Stimulated activated naive CD4-positive, alpha-beta T cell (primary cell): ENCODE data around the gene IL36A.

Source experiments
- DNase-seq, 6 experiments: peaks; one replicate each; lab custom pipeline; 2025; lab: John Stamatoyannopoulos, UW

The IL36A gene

DNA sequence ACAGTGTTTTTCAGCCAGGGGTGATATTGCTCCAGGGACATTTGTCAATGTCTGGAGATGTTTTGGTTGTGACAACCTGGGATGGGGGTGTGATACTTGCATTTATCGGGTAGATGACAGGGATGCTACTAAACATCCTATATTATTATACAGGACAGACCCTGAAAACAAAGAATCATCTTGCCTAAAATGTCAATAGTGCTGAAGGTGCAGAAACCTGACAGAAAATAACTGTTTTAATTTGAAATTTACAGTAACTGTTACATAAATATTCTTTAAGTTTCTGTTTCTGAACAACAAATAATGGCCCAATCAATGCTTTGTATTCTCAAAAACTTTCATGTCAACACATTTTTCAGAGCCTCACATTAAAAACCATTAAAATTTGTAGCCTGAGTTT, 2.0 kb downstream of the IL36A start:
- no peak for DNase-seq

DNA sequence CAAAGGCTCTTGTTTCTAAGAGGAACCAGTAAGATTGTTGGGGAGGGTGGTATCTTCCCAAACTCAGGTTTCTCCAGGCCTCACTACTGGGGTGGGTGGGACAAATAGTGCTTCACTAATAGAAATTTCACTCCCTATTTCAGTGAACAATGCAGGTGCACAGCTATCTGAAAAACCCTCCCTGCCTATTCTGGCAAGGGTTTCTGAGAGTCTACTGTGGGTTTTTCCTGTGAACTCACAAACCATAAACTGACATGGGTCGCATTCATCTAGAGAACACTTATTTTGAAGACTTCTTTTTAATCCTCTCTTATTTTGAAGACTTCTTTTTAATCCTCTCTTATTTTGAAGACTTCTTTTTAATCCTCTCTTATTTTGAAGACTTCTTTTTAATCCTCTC, 4.4 kb downstream of the IL36A start:
- no peak for DNase-seq

DNA sequence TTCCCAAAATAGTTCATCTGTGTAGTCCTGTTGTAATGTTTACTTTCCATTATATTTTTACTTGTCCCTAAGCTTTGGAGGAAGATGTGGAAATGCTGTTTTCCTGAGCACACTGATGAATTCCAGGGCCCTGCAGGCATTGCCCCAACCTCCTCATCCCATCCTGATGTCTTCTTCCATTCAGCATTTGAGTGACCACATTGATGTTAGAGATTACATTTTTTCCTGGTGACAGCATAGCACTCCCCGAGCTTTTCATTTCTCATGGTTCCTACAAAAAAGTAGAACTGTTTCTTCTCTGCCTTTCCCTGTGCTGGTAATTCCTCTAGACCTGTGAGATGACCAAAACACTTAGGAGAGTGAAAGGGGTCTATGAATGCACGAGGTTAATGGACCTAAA, 4.8 kb downstream of the IL36A start:
- no peak for DNase-seq

DNA sequence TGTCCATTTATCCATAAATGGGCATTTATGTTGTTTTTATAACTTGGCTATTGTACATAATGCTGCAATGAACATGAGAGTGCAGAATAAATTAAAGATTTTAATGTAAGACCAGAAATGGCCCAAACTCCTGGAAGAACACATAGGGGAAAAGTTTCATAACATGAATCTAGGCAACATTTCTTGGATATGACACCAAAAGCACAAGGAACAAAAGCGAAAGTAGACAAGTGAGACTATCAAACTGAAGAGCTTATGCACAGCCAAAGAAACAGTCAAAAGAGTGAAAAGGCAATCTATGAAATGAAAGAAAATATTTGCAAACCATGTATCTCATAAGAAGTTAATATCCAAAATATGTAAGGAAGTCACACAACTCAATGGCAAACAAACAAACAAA, 5.8 kb downstream of the IL36A start:
- no peak for DNase-seq

DNA sequence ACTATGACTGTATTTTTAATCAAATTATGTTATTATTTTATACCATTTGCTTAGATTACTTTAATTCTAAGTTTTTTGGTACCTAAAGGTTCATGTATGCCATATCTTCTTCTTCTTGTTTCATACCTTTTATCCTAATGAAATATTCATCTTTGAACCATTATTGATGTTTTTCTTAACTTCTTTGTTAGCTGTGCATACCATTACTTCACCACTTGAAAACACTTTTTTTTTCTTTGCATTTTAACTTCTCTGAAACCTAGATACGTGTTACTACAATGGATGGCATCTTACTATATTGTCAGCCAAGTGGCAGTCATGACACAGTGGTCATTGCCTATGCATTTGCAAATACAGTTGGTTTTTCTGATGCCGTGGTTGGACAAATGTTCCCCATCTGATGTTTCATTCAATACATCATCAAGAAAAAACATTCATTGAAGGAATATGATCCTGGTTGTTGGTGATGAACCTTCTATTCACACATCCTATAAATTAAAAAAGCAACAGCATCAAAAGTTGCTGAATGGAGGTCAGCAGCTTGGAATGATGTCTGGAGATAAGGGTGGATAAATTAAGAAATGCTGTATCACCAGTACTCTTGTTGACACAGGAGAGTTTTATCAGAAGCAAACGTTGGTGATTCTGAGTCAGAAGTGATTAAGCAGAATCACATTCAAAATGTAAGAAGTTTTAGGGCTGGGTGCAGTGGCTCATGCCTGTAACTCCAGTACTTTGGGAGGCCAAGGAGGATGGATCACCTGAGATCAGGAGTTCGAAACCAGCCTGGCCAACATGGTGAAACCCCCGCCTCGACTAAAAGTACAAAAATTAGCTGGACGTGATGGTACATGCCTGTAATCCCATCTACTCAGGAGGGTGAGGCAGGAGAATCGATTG, 7.4 kb downstream of the IL36A start:
- no peak for DNase-seq

DNA sequence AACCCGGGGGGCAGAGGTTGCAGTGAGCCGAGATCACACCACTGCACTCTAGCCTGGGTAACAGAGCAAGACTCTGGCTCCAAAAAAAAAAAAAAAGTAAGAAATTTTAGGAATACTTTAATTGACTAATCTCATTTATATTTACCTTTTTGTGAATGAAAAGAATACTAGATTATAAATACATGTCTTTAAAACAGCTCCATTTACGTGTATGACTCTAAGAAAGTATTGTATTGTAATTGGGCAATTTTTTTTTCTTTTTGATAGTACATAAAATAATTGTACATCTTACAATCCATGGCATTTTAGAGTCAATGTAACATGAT, 8.0 kb downstream of the IL36A start:
- no peak for DNase-seq

DNA sequence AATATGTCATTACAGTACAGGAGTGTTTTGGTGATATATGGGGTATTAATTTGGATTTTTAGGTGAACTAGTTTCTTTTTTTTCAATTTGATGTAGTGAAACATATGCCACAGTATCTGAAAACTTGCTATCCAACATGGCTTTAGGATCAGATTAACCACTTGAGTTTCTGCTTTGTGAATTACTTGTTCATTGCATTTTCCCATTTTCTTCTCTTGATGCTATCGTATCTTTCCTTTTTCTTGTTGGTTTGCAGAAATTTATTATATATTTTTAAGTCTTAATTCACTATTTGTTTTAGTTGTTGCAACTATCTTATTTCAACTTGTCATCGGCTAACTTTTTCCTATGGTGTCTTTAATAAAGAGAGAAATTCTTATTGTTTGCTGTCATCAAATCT, 8.8 kb downstream of the IL36A start:
- no peak for DNase-seq

DNA sequence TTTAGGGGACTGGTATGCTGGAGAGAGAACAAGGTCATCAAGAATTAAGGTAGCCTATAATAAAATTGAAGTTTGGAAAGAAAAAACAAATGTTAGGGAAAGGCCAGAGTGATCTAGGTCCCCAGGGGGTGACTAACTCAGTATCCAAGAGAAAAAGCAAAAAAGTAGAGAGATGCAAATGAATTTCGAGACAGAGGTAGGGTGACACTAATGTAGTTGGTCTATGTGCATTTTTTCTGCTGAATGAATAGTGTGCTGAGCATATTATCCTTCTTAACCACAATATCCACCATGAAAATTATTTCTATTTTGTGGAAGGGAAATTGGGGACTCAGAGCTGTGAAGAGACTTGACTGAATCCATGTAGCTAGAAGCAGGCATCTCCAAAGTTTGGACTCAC, 9.8 kb downstream of the IL36A start:
- no peak for DNase-seq

DNA sequence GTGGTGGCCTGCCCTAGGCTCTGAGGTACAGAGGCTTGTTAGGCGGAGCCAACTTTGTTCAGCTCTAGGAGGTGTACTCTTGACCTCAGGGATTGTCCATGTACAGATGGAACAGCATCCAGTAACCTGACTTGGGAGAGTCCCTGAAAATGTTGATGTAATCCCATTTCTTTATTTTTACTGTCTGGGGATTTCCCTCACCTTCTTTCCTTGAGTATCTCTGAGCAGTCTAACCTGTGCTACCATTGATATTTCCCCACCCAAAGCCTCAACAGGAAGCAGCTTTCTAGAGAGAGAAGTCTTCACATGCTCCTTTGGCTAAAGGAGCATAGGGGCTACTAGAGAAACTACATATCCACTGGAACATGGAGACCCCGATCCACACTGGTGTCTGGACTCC, 10.4 kb downstream of the IL36A start:
- DNase-seq, result peak in 1 of 6 experiments; percentile 4

DNA sequence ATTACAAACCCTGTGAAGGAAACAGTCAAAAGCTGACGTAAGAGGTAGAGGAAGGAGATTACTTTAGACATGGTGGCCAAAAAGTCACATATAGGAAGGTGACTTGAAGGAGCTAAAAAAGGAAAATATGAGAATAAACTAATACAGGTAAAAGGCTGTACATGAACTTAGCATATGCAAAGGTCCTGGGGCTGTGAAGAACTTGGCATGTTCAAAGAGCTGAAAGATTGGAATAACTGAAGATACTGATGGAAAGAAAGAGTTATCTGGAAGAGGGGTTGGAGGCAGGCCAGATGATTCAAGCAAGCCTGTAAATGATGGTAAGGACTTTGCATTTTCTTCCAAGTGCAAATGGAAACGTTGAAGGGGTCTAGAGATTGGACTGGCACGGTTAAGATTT, 13.2 kb downstream of the IL36A start:
- no peak for DNase-seq

DNA sequence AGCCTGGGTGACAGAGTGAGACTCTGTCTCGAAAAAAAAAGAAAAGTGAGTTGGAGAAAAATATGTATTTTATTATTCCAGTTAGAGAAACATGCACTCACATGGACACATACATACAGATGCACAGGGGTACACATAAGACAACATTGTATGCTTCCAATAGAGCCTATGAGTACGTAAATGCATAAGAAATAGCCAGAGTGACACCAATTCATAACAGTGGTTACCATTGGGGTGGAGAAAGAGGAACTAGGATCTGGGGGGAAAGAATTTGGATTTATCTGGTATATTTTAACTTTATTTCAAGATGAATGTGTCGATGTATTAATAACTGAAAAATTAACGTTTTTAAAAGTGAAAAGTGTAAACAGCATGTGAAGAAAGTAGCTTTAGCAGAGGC, 16.1 kb downstream of the IL36A start:
- DNase-seq, result no peak

DNA sequence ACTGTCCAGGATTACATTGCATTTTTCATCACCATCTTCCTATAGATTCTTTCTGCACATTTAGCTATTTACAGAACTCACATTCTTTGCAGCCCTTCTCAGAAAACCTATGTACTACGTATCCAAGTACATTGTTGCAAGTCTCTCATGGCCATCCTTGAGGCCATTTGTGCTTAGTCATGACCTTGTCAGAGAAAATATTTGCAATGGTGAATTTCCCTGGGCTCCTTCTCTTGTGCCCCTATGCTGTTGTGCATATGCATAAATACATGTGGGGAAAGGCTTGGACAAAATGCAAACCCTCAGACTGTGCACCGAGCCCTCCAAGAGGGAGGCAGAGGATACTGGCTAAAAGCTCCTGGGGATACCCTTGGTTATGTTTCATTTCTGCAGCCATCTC, 19.5 kb downstream of the IL36A start:
- no peak for DNase-seq

DNA sequence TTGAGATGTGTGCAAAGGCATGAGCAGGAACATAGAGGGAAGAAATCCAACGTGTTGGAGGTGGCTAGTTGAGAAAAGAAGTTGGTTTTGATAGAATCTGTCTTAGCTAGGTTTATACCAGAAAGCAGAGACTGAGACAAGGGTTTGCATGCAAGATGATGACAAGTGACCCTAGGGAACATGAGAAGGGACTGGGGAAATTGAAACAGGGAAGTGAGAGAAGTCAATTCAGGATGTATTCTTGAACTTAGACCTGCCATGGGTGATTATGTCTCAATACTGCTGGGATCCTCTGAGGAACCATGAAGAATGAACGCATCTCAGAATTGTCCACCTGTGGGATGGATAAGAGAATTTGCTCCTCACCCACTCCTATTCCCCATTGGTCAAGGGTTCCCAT, 20.5 kb downstream of the IL36A start:
- no peak for DNase-seq

DNA sequence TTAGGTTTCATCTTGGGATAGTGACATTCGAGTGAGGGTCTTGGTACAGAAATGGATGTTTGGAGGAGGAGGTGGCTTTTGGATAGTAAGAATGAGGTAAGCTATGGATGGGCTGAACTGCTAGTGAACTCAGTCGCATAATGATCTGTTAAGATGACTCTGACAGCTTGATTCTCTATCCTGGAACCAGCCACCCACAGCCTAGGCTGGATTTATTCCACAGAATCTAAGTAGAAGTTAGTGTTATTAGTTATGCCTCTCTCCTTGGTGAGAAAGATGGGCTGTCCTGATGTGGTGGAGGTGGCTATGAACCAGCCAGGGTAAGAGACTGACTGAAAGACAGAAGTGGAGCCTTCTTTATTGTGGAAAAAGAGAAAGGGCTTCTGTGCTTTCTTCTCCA, 22.4 kb downstream of the IL36A start:
- no peak for DNase-seq

DNA sequence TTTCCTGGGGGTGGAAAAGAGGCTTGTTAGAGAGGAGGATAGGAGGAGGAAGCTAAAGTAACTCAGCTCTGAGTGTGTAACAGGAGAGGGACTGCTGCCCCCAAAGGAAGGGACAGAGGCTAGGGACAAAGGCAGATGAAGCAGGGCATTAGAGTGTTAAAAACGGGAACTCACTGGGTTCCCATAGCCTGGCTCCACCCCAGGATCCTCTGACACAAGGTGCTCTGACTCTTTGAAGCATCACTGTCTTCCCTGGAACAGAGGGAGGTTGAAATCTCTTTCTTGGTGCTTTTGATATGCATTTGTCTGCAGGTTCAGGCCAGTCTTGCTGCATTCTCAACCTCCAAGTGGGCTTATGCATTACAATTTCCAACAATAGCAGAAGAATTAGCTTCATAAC, 22.9 kb downstream of the IL36A start:
- no peak for DNase-seq

DNA sequence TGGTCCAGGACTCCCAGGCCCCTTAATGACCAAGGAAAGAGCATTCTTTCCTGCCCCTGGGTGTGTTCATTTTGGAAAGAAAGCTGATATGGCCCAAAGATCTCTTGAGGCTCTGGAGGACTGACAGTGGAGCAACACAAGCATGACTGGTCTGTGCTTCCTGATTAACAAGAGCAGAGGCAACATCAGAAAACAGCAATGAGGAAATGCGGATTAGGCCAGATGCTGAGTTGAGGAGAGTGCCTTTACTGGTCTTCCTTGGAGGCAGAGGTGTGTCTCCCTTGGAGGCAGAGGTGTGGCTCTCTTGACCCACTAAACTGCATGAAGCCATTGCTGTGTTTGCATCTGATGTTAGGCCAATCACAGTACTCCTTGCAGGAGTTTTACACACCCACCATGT, 27.5 kb downstream of the IL36A start:
- no peak for DNase-seq

DNA sequence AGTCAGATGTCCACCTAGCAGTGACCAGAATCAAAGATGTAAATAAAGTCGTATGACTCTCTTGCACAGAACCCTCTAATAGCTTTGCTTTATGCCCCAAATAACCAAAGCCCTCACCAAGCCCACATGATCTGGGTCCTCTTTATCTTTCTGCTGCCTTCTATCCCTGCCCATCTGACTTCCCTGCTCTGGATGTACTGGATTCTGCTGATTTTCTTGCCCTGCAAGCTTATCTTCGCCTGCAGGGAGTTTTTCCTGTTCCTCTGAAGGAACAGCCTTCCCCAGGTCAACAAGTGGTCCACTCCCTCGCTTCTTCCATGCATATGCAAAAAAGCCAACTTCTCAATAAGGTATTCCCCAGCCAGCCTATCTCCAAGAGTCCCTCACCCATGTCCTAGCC, 28.8 kb downstream of the IL36A start:
- DNase-seq, result no peak

DNA sequence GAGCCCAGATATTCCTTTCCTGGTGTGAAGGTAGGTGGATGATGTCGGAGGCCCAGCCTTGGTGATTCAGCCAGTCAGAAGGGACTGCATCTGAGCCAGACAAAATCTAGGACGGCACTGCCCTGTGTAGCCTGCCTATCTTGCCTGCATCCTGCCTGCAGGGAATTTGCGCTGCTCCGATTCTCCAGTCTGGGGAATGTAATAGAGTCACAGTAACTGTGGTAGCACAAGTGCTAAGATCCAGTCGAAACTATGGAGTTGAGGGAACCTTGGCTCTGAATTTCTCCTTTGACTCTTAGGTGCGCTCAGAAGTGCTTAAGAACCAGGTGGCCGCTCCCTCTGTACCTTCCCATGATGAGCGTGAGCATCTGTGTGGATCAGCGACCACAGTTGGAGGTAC, 31.5 kb downstream of the IL36A start:
- DNase-seq, result no peak

DNA sequence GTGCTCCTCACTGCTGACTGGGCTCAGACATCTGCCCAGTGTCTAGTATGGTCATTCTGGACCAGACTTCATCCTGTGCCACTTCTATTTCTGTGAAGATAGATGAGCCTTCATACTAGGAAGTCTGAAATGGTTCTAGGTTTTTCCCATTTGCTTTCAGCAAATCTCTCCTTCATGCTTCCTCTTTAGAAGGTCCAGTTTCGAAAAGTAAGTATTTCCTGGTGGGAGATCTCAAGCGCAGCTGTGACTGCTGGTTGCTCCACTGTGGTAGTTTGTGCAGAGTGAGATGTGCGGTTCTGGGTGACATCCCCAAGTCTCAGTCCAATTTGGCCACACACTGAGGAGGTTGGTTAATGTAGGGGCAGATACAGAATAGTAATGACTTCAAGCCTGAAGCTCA, 33.0 kb downstream of the IL36A start:
- no peak for DNase-seq

DNA sequence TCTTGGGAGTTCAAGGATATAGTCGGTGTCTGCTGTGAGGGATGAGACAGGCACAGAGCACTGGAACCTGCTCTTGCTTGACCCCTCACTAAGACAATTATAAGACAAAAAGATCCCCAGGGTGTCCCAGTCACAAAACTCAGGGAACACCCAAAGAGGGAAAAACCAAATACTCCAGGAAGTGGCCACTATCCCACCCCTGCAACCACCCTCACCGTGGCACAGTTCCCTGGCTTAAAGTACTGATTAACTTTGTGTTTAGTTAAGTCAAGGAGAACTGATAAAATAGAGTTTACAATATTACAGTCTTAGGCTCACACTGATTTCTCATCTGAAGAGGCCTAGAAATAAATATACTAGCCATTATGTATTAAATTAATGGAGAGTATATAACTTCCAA, 33.9 kb downstream of the IL36A start:
- no peak for DNase-seq

DNA sequence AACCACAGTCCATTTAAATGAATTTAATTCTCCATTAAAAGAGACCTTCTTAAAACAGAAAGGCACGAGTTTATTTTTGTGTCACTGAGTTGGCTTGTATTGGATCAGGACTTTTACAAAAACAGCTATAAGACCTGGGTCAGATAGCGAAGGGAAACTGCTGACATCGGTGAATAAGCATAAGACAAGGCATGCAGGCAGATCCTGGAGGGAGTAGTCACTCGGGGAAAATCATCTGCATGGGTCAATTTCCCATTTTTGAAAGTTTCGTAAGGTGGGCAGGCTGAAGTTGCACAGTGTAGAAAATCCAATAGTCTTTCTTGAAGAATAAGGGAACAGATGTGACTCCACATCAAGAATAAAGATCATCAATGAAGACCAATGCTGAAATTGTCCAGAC, 34.5 kb downstream of the IL36A start:
- DNase-seq, result no peak

DNA sequence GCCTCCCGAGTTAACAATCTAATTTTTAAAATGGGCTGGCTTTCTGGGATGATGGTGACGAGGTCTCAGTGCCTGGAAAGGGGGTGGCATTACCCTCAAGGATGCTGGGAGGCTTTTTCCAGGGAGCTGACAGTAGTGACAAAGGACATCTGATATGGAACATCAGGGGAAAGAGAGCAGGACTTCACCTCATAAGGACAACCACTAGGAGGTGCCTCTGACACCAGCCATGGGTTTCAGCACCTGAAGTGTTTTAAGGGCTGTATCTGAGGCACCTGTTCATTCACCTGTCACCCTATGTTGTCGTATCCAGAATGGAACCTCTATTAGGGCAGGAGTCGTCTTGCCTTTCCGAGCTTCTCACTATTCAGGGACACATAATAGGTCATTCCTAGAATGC, 36.6 kb downstream of the IL36A start:
- DNase-seq, result no peak

DNA sequence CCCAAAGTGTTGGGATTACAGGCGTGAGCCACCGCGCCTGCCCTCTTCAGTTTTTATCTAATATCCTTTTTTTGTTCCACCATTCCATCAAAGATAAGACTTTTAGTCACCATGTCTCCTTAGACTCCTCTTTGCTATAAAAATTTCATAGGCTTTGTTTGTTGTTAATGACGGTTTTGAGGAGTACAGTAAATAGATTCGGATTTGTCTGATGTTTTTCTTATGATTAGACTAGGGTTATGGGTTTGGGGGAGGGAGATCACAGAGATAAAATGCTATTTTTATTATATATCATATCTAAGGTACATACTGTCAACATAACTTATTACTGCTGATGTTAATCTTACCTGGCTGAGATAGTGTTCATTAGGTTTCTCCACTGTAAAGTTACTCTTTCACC, 41.2 kb downstream of the IL36A start:
- no peak for DNase-seq
